ENCODE results near the gene CXCL8. TPM values are rescaled to one million over a fixed set of nuclear protein-coding genes. Genes with fewer than 3 reads are reported as not detected.

The CXCL8 gene
- total and polyA plus RNA-seq, 12 donors: 0.28 to 3.4 (median 1.7) TPM

DNA sequence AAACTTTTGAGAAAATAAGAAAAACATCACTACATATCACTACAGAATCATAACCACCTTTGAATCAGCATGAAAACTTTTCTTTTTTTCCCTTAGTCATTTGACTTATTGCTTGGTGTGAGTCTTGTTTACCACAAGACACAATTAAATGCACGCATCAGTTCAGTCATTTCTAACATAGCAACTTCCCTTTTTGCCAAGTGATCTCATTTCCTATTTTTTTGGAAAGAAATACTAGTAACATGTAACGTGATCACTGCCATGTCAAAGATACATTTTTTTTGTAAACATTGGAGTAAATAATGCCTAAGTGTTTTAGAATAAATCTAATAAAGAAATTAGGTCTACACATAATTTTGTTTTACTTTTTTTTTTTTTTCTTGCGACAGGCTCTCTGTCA is 5.1 kb upstream of the CXCL8 start:
- H3K4me1 ChIP-seq (replicated peaks in 1 of 2): peaks cover 0 to 40% of the 10 kb centered on the region in 2 donors
- H3K4me3 ChIP-seq: no peak overlapping the region
- no peak for DNase-seq
- no peak overlapping the region for H3K27ac ChIP-seq
- no peaks in the 10 kb centered on the region for H3K36me3 ChIP-seq (replicated peaks in 1 of 2)
- H3K9me3 ChIP-seq (replicated peaks in 1 of 3): no peaks in the 10 kb centered on the region
- 51 to 59% (median 58%) methylated on average over 3 of the region's 3 CpGs for WGBS, 4 donors
- intact Hi-C loops (cut with DNase I): loop anchor here in 1 of 2 donors (10.0 kb wide), 1 partner anchor 400 kb away; no protein-coding TSS in a partner anchor
- no peaks in the 10 kb centered on the region for H3K27me3 ChIP-seq
- no peak for TF ChIP-seq CTCF (IDR thresholded peaks at IDR 0.05)
- no peak for TF ChIP-seq POLR2A (IDR thresholded peaks at IDR 0.05)

DNA sequence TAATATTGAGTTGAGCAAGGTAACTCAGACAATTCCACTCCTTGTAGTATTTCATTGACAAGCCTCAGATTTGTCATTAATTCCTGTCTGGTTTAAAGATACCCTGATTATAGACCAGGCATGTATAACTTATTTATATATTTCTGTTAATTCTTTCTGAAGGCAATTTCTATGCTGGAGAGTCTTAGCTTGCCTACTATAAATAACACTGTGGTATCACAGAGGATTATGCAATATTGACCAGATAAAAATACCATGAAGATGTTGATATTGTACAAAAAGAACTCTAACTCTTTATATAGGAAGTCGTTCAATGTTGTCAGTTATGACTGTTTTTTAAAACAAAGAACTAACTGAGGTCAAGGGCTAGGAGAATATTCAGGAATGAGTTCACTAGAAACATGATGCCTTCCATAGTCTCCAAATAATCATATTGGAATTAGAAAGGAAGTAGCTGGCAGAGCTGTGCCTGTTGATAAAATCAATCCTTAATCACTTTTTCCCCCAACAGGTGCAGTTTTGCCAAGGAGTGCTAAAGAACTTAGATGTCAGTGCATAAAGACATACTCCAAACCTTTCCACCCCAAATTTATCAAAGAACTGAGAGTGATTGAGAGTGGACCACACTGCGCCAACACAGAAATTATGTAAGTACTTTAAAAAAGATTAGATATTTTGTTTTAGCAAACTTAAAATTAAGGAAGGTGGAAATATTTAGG is 821 bp downstream of the CXCL8 start:
- WGBS, 4 donors: 51 to 62% (median 56%) methylated on average over 2 of the region's 2 CpGs
- DNase-seq: no peak

GRCh38 chr4:73741750-73742489 is 1.6 kb downstream of the CXCL8 start:
- H3K4me3 ChIP-seq: no peak overlapping the region
- no peaks in the 10 kb centered on the region for H3K9me3 ChIP-seq (replicated peaks in 1 of 3)
- peaks cover 0 to 13% of the 10 kb centered on the region in 2 donors for H3K4me1 ChIP-seq (replicated peaks in 1 of 2)
- TF ChIP-seq POLR2A (IDR thresholded peaks at IDR 0.05): no peak
- TF ChIP-seq CTCF (IDR thresholded peaks at IDR 0.05): no peak
- intact Hi-C loops (cut with DNase I): no loop called here
- H3K27me3 ChIP-seq: no peaks in the 10 kb centered on the region
- no peaks in the 10 kb centered on the region for H3K36me3 ChIP-seq (replicated peaks in 1 of 2)
- no peak for DNase-seq
- no peak overlapping the region for H3K27ac ChIP-seq
- 40 to 59% (median 46%) methylated on average over 1 of the region's 1 CpG for WGBS, 4 donors

More for the DNA sequence above, 821 bp downstream of the CXCL8 start:
- TF ChIP-seq CTCF (IDR thresholded peaks at IDR 0.05) (no peak), POLR2A (IDR thresholded peaks at IDR 0.05) (no peak)
- no peaks in the 10 kb centered on the region for H3K27me3 ChIP-seq
- intact Hi-C loops (cut with DNase I): no loop called here
- no peaks in the 10 kb centered on the region for H3K9me3 ChIP-seq (replicated peaks in 1 of 3)
- peaks cover 0 to 13% of the 10 kb centered on the region in 2 donors for H3K4me1 ChIP-seq (replicated peaks in 1 of 2)
- no peaks in the 10 kb centered on the region for H3K36me3 ChIP-seq (replicated peaks in 1 of 2)
- no peak overlapping the region for H3K27ac ChIP-seq
- H3K4me3 ChIP-seq: no peak overlapping the region

DNA sequence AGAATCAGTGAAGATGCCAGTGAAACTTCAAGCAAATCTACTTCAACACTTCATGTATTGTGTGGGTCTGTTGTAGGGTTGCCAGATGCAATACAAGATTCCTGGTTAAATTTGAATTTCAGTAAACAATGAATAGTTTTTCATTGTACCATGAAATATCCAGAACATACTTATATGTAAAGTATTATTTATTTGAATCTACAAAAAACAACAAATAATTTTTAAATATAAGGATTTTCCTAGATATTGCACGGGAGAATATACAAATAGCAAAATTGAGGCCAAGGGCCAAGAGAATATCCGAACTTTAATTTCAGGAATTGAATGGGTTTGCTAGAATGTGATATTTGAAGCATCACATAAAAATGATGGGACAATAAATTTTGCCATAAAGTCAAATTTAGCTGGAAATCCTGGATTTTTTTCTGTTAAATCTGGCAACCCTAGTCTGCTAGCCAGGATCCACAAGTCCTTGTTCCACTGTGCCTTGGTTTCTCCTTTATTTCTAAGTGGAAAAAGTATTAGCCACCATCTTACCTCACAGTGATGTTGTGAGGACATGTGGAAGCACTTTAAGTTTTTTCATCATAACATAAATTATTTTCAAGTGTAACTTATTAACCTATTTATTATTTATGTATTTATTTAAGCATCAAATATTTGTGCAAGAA is 2.3 kb downstream of the CXCL8 start:
- TF ChIP-seq POLR2A (IDR thresholded peaks at IDR 0.05) (no peak), CTCF (IDR thresholded peaks at IDR 0.05) (no peak)
- H3K27me3 ChIP-seq: no peaks in the 10 kb centered on the region
- intact Hi-C loops (cut with DNase I): no loop called here
- no peaks in the 10 kb centered on the region for H3K9me3 ChIP-seq (replicated peaks in 1 of 3)
- H3K4me3 ChIP-seq: no peak overlapping the region
- 87 to 96% (median 91%) methylated on average over 2 of the region's 2 CpGs for WGBS, 4 donors
- H3K4me1 ChIP-seq (replicated peaks in 1 of 2): peaks cover 0 to 13% of the 10 kb centered on the region in 2 donors
- H3K36me3 ChIP-seq (replicated peaks in 1 of 2): no peaks in the 10 kb centered on the region
- no peak overlapping the region for H3K27ac ChIP-seq
- no peak for DNase-seq
